CD14-positive monocyte (primary cell): Measurements from ENCODE around the gene TJAP1. TPM values are rescaled to one million over a fixed set of nuclear protein-coding genes. Genes with fewer than 3 reads are reported as not detected.
"Not testable (repeated sequence)": the region's sequence is repeated elsewhere in the genome, so short reads cannot be mapped to it uniquely, and the experiment has no call there.

Experiments used
- DNase-seq, 3 donors: peaks; one replicate each; pipeline ENCODE4 v3.0.0-alpha.2; 2011 to 2022
- H2AFZ ChIP-seq: 2 replicates; pipeline ENCODE4 v1.6.0; 2012; ENCODE audit warnings: mild to moderate bottlenecking, low read depth, low read length, inconsistent platforms; ENCODE audit not compliant: insufficient read depth, poor library complexity, severe bottlenecking
- H3K27ac ChIP-seq, 2 donors: 1 replicate in 1 of 2; 2 replicates in 1 of 2; pipeline ENCODE4 v1.5.1; 2012 to 2013; ENCODE audit warnings: low read length in 2 of 2, control low read depth in 1 of 2, inconsistent platforms in 1 of 2, low read depth in 1 of 2, mild to moderate bottlenecking in 1 of 2
- H3K27me3 ChIP-seq, 2 donors: one replicate each; pipeline versions ENCODE4 v1.6.0 to v1.6.1; 2011 to 2013; ENCODE audit warnings: low read length in 2 of 2; ENCODE audit not compliant: control insufficient read depth in 2 of 2, insufficient read depth in 2 of 2
- H3K36me3 ChIP-seq, 2 donors: replicated peaks in 1 of 2; 1 replicate in 1 of 2; 2 replicates in 1 of 2; pipeline versions ENCODE4 v1.5.1 to v1.6.1; 2012 to 2013; ENCODE audit warnings: low read length in 2 of 2, control low read depth in 1 of 2, inconsistent platforms in 1 of 2, mild to moderate bottlenecking in 1 of 2; ENCODE audit not compliant: insufficient read depth in 2 of 2, control insufficient read depth in 1 of 2
- H3K4me1 ChIP-seq, 2 donors: 1 replicate in 1 of 2; 2 replicates in 1 of 2; pipeline versions ENCODE4 v1.5.1 to v1.6.1; 2012 to 2013; ENCODE audit warnings: low read length in 2 of 2, control low read depth in 1 of 2, inconsistent platforms in 1 of 2, mild to moderate bottlenecking in 1 of 2, moderate library complexity in 1 of 2; ENCODE audit not compliant: insufficient read depth in 2 of 2, control insufficient read depth in 1 of 2
- H3K4me2 ChIP-seq: replicated peaks from 2 replicates; pipeline ENCODE3; 2012; ENCODE audit warnings: low read length, moderate library complexity, mild to moderate bottlenecking; ENCODE audit not compliant: poor library complexity, severe bottlenecking; ENCODE audit errors: extremely low read depth
- H3K4me3 ChIP-seq, 3 experiments: fragments of 200-600 bp in 1 of 3; sonication (generic) in 1 of 3; replicated peaks in 1 of 3; 1 replicate in 2 of 3; 2 replicates in 1 of 3; pipeline ENCODE4 v1.5.1; 2011 to 2013; ENCODE audit warnings: low read length in 3 of 3, mild to moderate bottlenecking in 3 of 3, control low read depth in 2 of 3, low read depth in 2 of 3, inconsistent platforms in 1 of 3, moderate library complexity in 1 of 3
- H3K79me2 ChIP-seq: 2 replicates; pipeline ENCODE4 v1.6.0; 2012; ENCODE audit warnings: mild to moderate bottlenecking, control low read depth, inconsistent platforms, low read length, moderate library complexity; ENCODE audit not compliant: insufficient read depth
- H3K9ac ChIP-seq: 2 replicates; pipeline ENCODE4 v1.6.0; 2017; ENCODE audit warnings: low read length, mild to moderate bottlenecking; ENCODE audit not compliant: insufficient read depth, poor library complexity, severe bottlenecking
- H3K9me3 ChIP-seq, 2 donors: replicated peaks in 1 of 2; 1 replicate in 1 of 2; 2 replicates in 1 of 2; pipeline versions ENCODE4 v1.5.1 to v1.6.1; 2012 to 2013; ENCODE audit warnings: low read length in 2 of 2, control low read depth in 1 of 2; ENCODE audit not compliant: control insufficient read depth in 1 of 2, insufficient read depth in 1 of 2
- H4K20me1 ChIP-seq: 2 replicates; pipeline ENCODE4 v1.6.0; 2012; ENCODE audit warnings: mild to moderate bottlenecking, low read length, control low read depth, moderate library complexity; ENCODE audit not compliant: insufficient read depth
- H3K27ac Mint-ChIP-seq, 7 donors: one replicate each; pipeline ENCODE4 v1.8.0; 2020; ENCODE audit warnings: mild to moderate bottlenecking in 7 of 7, mixed read lengths in 7 of 7, moderate library complexity in 6 of 7, inconsistent platforms in 2 of 7
- H3K27me3 Mint-ChIP-seq, 3 donors: one replicate each; pipeline ENCODE4 v1.8.0; 2021 to 2022; ENCODE audit warnings: low read depth in 3 of 3, mild to moderate bottlenecking in 3 of 3, mixed read lengths in 3 of 3, moderate library complexity in 3 of 3, inconsistent platforms in 1 of 3
- H3K36me3 Mint-ChIP-seq, 2 donors: one replicate each; pipeline ENCODE4 v1.8.0; 2020; ENCODE audit warnings: mixed read lengths in 2 of 2, inconsistent platforms in 1 of 2, mild to moderate bottlenecking in 1 of 2
- H3K4me1 Mint-ChIP-seq: one replicate; pipeline ENCODE4 v1.8.0; 2020; ENCODE audit warnings: mild to moderate bottlenecking, mixed read lengths
- H3K4me3 Mint-ChIP-seq, 2 donors: one replicate each; pipeline ENCODE4 v1.8.0; 2020; ENCODE audit warnings: mild to moderate bottlenecking in 2 of 2, mixed read lengths in 2 of 2, moderate library complexity in 1 of 2
- H3K9me3 Mint-ChIP-seq, 7 donors: one replicate each; pipeline ENCODE4 v1.8.0; 2020 to 2022; ENCODE audit warnings: mixed read lengths in 7 of 7, mild to moderate bottlenecking in 6 of 7, moderate library complexity in 6 of 7, inconsistent platforms in 2 of 7
- WGBS: methylation state at CpG from one replicate; pipeline ENCODE4 v1.1.5; 2013; ENCODE audit warnings: missing lambda C conversion rate; ENCODE audit not compliant: insufficient coverage; 5-methylcytosine and 5-hydroxymethylcytosine counted together
- intact Hi-C, 2 donors: fragments of 100-400 bp; cut with micrococcal nuclease; formaldehyde crosslinking; loops; one replicate each; pipeline versions ENCODE4 v1.15.0 to v1.15.1; 2023
- polyA plus RNA-seq, 3 donors: library from polyadenylated mRNA; depleted of rRNA in 1 of 3; unstranded in 2 of 3; stranded (reverse) in 1 of 3; fragments of 300-500 nt in 2 of 3; fragments of >200 nt in 1 of 3; fragmentation: Illumina TruSeq in 2 of 3; gene quantifications; 1 replicate in 2 of 3; 2 replicates in 1 of 3; pipeline ENCODE4 v1.2.3, GENCODE V29; 2012 to 2021
- TF ChIP-seq, protein P1 (sequence below): fragments of 200-600 bp; IDR thresholded peaks from one replicate; pipeline ENCODE4 v1.8.0; 2022; ENCODE audit warnings: antibody characterized with exemption, mild to moderate bottlenecking

Gene TJAP1
- polyA plus RNA-seq, 3 donors, result 3.2 to 43.4 (median 3.2) TPM

DNA sequence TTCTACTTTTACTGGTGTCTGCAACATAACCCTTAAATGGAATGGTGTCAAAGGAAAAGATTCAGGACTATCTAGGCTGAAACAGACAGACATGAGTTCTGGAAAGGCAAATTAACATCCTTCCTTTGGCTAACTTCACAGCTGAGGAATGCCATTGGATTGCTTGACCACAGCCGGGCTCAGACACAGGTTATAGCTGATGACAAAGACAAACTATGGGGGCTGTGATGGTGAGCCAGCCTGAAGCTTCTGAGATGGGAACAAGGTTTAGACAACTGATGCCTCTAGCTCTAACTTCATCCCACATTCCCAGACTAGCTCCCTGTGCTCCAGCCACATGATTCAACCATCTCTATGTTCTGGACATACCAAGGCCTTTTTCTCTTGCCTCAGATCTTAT lies 54.8 kb downstream of the TJAP1 start:
- H3K27ac Mint-ChIP-seq, result no peak overlapping the region
- intact Hi-C loops, result no loop called here
- peaks cover 45 to 71% of the 10 kb centered on the region in 2 donors for H3K36me3 ChIP-seq

DNA sequence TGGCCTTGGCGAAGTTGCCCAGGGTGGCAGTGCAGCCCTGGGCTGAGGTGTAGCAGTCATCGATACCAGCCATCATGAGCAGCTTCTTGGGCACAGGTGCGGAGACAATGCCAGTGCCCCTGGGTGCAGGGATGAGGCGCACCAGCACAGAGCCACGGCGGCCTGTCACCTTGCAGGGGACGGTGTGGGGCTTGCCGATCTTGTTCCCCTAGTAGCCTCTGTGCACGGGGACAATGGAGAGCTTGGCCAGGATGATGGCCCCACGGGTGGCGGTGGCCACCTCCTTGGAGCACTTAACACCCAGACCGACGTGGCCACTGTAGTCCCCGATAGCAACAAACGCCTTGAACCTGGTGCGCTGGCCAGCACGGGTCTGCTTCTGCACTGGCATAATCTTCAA lies 61.6 kb downstream of the TJAP1 start:
- H3K27ac ChIP-seq, H3K4me3 ChIP-seq, H3K4me3 Mint-ChIP-seq, H4K20me1 ChIP-seq, H3K4me2 ChIP-seq, H3K4me1 Mint-ChIP-seq, H3K4me1 ChIP-seq, H3K9ac ChIP-seq, intact Hi-C loops, H3K9me3 Mint-ChIP-seq, H3K27me3 Mint-ChIP-seq, H2AFZ ChIP-seq, H3K27ac Mint-ChIP-seq, H3K27me3 ChIP-seq, H3K79me2 ChIP-seq, DNase-seq, H3K9me3 ChIP-seq: not testable (repeated sequence)
- WGBS, result 100% methylated on average over 4 of the region's 17 CpGs
- H3K36me3 Mint-ChIP-seq, result peaks cover 44 to 76% of the 10 kb centered on the region in 2 donors
- peaks cover 39 to 60% of the 10 kb centered on the region in 2 donors for H3K36me3 ChIP-seq

More for the DNA sequence above, 54.8 kb downstream of the TJAP1 start:
- H3K27ac ChIP-seq, result no peak overlapping the region
- H4K20me1 ChIP-seq, result no peaks in the 10 kb centered on the region
- H3K79me2 ChIP-seq, result no peaks in the 10 kb centered on the region
- H2AFZ ChIP-seq, result no peak overlapping the region
- Mint-ChIP-seq H3K27me3 (peaks cover 0 to 2% (median 0%) of the 10 kb centered on the region in 3 donors), H3K36me3 (peaks cover 53 to 65% of the 10 kb centered on the region in 2 donors), H3K4me1 (no peaks in the 10 kb centered on the region), H3K4me3 (no peak overlapping the region), H3K9me3 (no peaks in the 10 kb centered on the region)
- no peak overlapping the region for H3K4me3 ChIP-seq
- H3K9me3 ChIP-seq, result no peaks in the 10 kb centered on the region
- H3K27me3 ChIP-seq, result no peaks in the 10 kb centered on the region
- H3K9ac ChIP-seq, result no peak overlapping the region
- no peaks in the 10 kb centered on the region for H3K4me1 ChIP-seq
- TF ChIP-seq, protein P1, sequence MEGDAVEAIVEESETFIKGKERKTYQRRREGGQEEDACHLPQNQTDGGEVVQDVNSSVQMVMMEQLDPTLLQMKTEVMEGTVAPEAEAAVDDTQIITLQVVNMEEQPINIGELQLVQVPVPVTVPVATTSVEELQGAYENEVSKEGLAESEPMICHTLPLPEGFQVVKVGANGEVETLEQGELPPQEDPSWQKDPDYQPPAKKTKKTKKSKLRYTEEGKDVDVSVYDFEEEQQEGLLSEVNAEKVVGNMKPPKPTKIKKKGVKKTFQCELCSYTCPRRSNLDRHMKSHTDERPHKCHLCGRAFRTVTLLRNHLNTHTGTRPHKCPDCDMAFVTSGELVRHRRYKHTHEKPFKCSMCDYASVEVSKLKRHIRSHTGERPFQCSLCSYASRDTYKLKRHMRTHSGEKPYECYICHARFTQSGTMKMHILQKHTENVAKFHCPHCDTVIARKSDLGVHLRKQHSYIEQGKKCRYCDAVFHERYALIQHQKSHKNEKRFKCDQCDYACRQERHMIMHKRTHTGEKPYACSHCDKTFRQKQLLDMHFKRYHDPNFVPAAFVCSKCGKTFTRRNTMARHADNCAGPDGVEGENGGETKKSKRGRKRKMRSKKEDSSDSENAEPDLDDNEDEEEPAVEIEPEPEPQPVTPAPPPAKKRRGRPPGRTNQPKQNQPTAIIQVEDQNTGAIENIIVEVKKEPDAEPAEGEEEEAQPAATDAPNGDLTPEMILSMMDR, result no peak
- no peak overlapping the region for H3K4me2 ChIP-seq
- DNase-seq, result no peak
- no CpG with 5 or more reads among the region's 1 CpG for WGBS

DNA sequence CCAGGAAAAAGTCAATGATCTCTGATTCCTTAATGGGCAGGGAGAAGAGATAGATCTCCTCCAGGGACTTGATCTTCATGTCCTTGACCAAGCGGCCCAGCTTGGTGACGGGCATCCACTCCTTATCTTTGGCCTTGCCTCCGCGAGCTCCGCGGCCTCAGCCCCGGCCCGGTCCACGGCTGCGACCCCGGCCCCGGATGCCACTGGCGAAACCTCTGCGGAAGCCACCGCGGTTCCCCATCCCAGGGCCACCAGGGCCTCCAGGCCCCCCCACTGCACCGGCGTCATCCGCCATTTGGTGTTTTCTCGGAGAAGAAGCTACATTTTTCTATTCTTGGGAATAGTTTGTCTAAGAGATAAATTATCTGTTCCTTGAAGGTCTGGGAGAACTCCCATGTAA lies 62.0 kb downstream of the TJAP1 start:
- H3K79me2 ChIP-seq, H3K27me3 Mint-ChIP-seq, H3K9me3 ChIP-seq, H2AFZ ChIP-seq, H3K9me3 Mint-ChIP-seq, H3K4me1 Mint-ChIP-seq, H3K4me2 ChIP-seq, H3K27ac ChIP-seq, DNase-seq, H4K20me1 ChIP-seq, H3K9ac ChIP-seq, intact Hi-C loops, H3K4me3 ChIP-seq, H3K27ac Mint-ChIP-seq, H3K4me3 Mint-ChIP-seq, H3K4me1 ChIP-seq, H3K27me3 ChIP-seq: not testable (repeated sequence)
- peaks cover 43 to 65% of the 10 kb centered on the region in 2 donors for H3K36me3 ChIP-seq
- H3K36me3 Mint-ChIP-seq, result peaks cover 44 to 76% of the 10 kb centered on the region in 2 donors
- 99% methylated on average over 16 of the region's 20 CpGs for whole genome bisulfite sequencing
